IPS DF 19.7 (cell line): ENCODE results near the gene ZNF91.
"Not testable (repeated sequence)": the region's sequence is repeated elsewhere in the genome, so short reads cannot be mapped to it uniquely, and the experiment has no call there.

Source experiments
- DNase-seq: peaks from one replicate; pipeline ENCODE4 v3.0.0-alpha.2; 2013; ENCODE audit warnings: low read depth, low spot score

The ZNF91 gene

DNA sequence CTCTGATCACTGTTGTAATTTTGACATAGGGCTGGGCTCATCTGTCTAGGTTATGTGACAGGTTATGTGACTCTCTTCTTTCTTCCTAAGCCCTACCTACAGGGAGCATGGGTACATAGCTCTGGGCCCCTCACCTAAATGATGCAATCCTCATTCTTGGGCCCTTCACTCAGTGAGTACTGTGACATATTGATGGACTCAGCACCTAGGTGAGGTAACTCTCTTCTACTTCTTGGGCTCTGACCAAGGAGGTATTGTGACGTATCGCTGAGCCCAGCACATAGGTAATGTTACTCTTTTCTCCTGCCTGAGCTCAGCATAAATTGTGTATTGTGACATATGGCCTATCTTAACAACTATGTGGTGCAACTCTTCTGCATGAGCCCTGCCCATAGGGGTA is 76.3 kb downstream of the ZNF91 start:
- DNase-seq = not testable (repeated sequence)

- DNase-seq = no peak
Observed at GRCh38 chr19:23318143-23318542, 77.1 kb downstream of the ZNF91 start.

DNA sequence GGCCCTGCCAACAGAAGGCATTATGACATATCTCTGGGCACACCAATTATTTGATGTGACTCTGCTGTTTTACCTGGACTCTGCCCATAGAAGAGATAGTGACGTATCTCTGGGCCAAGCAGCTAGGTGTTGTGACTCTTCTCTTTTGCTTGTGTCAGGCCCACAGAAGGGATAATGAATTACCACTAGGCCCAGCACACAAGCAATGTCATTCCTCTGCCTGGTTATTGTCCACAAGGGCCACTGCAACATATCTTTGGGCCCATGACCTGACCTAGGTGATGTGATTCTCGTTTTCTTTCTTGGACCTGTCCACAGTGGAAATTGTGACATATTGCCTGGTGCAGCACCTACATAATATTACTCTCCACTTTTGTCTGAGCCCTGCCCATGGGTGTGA is 80.0 kb downstream of the ZNF91 start:
- DNase-seq = no peak

- no peak for DNase-seq
Observed at GRCh38 chr19:23314505-23315251, 80.6 kb downstream of the ZNF91 start.

- DNase-seq = no peak
Observed at GRCh38 chr19:23313196-23313595, 82.1 kb downstream of the ZNF91 start.

DNA sequence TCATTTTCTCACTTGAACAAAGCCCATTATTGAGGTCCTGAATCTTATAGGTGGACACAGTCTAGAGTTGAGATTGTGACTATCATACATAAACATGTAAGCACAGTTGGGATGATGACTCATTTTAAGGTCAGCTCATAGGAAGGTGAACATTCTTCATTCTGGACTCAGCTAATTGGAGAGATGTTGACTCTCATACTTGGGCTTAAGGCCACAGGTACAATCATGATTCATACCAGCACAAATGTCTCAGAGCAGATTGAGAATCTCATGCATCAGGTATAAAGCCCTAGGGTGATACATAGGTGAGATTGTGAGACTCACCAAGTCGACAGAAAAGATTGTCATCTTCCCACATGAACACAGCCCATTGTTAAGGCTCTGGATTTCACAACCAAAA is 82.8 kb downstream of the ZNF91 start:
- DNase-seq = no peak

DNA sequence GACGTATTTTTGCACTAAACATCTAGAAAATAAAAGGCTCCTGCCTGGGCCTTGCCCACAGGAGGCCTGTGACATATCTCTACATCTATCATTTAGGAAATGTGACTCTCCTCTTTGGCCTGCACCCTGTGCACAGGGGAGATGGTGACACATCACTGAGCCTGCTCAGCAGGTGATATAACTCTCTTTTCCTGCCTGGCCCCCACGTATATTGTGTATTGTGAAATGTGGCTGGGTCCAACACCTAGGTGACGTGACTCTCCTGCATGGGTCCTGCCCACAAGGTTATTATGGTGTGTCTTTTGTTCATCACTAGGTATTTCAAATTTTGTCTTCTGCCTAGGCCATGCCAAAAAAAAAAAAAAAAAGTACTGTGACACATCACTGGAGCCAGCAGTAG is 83.7 kb downstream of the ZNF91 start:
- no peak for DNase-seq

DNA sequence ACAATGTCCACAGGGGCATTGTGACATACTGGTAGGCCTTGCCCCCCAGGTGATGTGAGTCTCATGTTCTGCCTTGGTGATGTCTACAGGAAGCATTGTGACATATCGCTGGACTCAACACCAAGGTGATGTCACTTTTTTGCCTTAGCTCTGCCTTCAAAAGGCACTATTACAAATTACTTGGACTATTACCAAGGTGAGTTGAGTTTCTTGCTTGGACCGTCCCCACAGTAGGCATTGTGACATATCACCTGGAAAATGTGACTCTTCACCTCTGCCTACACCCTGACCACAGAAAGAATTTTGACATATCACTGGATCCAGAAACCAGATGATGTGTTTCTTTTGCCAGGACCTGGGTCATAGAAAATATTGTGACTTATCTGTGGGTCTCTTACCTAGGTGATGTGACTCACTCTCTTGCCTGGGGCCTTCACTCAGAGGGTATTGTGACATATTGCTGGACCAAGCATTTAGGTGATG is 84.5 kb downstream of the ZNF91 start:
- DNase-seq = no peak

DNA sequence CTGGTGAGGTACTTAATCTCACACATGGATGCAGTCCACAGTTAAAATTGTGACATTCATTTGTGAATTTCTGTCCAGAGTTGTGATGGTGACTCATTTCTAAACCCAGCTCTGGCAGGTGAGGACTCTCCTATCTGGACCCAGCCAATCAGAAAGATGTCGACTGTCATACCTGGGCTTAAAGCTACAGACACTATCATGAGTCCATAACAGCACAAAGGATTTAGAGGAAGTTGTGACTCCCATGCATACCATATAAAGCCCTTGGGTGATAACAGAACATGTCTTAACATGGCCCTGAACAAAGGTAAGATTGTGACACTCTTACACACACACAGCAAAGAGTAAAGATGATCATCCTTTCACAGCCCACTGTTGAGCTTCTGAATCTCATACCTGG is 85.3 kb downstream of the ZNF91 start:
- no peak for DNase-seq

GRCh38 chr19:23305555-23305954 is 89.7 kb downstream of the ZNF91 start:
- DNase-seq = no peak

- DNase-seq = no peak
Observed at GRCh38 chr19:23304238-23304637, 91.0 kb downstream of the ZNF91 start.

GRCh38 chr19:23294141-23294540 is 101.1 kb downstream of the ZNF91 start:
- no peak for DNase-seq

DNA sequence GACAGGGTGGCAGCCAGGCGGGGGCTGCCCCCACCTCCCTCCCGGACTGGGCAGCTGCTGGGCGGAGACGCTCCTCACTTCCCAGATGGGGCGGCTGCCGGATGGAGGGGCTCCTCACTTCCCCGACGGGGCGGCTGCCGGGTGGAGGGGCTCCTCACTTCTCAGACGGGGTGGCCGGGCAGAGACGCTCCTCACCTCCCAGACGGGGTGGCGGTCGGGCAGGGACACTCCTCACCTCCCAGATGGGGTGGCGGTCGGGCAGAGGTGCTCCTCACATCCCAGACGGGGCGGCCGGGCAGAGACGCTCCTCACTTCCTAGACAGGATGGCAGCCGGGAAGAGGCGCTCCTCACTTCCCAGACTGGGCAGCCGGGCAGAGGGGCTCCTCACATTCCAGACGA is 105.3 kb downstream of the ZNF91 start:
- not testable (repeated sequence) for DNase-seq
